DLD1 (cell line): ENCODE results near the gene CALHM4.

Source experiments
- in situ Hi-C: cut with HindIII; loops from 2 replicates; pipeline ENCODE4 v1.10.0; 2017; ENCODE audit warnings: low sequenced_read_pairs

CALHM4 gene

DNA sequence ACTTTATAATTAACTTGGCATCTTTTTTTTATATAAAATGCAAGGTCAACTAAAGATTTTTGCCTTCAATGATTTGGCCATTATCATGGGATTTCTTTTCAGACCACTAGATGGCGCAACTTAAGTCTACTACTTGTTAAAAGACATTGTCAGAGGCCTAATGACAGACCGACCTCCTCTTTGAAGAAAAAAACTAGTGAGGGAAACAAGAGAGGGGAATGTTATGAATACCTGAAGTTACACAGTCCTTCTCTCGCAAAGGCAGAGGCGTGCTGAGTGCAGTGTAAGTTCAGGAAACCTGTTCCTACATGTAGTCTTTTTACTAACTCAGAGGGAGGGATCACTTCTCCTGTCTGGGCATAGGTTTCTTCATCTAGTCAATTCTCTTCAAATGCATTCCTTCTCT, 17.3 kb upstream of the CALHM4 start:
- in situ Hi-C loops: no loop called here

DNA sequence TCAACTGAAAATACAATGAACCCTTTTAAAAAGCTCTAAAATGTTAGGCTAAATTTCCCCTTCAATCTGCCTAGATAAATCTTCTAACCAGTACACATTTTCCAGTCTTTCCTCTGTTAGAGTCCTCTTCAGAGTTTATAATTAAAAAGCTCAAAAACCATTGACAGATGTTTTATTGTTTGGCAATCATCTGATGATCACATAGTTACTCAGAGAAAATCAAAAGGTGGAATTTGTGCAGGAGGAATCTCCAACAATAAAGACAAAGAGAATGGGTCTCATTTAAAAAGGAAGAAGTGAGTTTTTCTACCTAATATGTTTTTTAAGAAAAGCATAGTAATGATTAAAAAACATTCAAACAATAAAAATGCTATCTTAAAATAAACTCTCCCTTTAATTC, 11.1 kb upstream of the CALHM4 start:
- in situ Hi-C loops: no loop called here

DNA sequence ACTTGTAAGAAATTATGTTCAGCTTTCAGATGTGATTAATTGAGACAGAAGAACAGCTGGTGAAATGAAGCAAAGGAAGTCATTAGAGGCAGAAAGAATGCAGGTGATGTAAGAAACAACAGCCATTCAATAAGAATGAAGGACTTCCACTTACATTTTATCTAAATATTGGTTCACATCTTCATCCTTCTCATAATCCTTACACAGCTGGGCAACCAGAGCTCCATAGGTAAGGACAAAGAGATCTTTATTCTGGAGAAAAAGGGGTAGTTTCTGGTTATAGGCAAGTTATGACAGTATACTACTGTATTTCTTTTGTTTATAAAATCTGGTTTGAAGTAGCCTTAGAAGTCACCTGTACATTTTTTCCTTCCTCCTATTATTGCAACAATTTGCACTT, 10.4 kb upstream of the CALHM4 start:
- in situ Hi-C loops: no loop called here

DNA sequence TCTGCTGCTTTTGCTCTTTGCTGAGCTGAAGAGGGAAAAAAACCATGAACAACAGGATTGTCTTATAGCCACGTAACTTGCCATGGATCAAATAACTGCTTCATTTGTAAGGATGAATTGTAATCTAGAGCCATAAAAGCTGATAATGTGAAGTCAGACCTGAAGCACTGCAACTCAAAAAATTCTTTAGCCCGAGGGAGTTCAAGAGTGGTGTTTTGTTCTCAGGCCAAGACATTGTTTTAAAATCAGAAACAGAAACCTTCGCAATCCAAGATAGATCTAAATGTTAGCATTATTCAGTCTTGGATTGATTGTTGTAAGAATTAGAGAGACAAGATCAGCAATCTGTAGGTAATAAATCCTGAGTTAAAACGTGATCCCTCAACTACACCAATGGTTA, 7.9 kb upstream of the CALHM4 start, which contains the start of gene TRAPPC3L:
TRAPPC3L (minus strand) TSS at position 34 of the 400 bp plus-strand sequence. CDS start 170 bp downstream, outside the sequence.
- in situ Hi-C loops: no loop called here

DNA sequence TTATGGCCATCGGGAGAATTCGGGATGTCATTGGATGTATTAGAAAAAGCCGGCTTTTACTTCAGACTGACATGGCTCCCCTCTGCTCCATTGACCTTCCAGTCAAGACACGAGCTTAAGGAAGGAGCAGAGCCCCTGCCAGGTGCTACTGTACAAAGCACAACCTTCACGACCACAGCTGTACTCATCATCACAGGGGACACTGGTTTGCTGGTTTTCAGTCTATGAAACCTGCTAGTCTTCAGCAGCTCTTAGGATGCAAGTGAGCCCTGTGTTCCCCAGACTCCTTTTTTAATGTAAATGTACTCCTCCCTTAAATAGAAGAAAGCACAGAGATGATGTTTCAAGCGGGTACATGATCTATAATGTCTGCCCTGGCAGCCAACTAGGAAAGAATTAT, 6.2 kb upstream of the CALHM4 start:
- in situ Hi-C loops: no loop called here

DNA sequence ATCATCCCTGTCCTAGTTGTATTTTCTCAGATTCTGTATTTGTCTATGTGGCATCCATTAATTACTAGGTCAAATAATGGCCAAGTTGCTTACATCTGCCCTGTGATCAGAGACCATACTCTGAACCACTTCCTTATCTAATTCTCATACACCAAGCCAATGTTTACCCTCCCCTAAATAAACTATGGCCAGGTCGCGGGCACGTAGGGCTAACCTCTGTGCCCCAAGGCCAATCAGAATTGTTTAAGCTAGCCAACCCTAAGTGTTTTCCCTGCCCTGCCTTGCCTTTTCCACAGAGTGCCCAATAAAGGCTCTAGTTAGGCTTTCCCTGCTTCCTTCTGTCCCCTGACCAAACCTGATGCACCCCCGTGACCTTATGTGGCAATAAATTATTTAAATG, 2.8 kb upstream of the CALHM4 start:
- in situ Hi-C loops: no loop called here

DNA sequence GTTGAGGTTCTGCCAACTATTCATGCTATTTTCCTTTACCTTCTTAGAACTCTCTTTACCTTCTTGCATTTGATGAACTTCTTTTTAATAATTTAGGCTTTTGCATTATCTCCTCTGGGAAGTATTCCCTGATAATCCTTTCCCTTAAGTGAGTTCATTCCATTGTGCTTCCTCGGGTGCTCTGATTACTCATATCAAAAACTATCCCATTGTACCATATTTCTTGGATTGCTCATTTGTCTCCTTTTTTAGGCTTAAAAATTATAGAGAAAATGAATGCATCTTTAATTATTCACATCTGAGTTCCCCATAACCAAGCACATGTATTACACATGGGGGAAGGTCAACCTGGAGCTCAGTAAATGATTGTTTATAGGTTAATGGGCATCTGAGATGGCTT, 2.5 kb downstream of the CALHM4 start:
- in situ Hi-C loops: no loop called here

DNA sequence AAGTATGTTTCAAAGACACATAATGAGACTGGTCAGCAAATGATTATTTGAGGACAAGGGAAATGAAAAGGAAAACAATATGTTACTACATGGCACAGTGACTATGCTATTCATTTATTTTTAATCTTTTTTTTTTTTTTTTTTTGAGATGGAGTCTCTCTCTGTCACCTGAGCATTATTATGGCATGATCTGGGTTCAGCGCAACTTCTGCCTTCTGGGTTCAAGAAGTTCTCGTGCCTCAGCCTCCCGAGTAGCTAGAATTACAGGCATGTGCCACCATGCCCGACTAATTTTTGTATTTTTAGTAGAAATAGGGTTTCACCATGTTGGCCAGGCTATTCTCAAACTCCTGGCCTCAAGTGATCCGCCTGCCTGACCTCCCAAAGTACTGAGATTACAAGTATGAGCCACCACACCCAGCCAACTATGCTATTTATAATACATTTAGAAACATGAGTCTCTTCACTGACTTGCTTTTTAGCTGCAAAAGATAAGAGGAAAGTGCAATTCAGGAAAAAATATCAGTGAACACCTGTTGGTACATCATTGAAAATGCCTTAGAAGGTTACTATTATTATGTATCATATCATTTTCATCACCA, 3.4 kb downstream of the CALHM4 start:
- in situ Hi-C loops: no loop called here

DNA sequence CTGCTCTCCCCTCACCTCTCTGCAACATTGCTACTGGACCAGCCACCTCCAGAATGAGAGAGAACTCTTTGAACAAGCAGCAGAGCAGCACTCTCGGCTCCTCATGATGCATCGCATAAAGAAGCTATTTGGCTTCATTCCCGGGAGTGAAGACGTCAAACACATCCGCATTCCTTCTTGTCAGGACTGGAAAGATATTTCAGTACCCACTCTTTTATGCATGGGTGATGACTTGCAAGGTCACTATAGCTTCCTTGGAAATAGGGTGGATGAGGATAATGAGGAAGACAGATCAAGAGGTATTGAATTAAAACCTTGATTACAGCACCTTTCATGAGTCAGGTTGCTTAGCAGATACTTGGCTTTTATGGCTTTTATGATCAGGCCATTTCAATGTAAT, 4.3 kb downstream of the CALHM4 start:
- in situ Hi-C loops: no loop called here

DNA sequence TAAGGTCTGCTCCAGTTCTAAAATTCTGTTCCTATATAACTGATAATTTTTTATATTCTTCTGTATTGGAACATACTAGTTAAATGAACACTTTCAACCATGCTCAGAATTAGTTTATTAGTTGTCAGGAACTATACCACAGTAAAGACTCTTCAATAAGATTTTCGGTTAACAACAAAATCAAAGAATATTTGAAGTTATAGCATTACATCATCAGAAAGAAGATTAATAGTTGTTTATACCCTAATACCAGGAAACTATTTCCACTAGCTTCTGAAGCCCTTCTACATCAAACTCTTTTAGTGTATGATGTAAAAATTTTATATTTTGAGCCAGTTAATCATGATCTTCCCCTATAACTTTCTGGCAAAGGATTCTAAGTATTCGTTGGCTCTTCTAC, 6.6 kb downstream of the CALHM4 start:
- in situ Hi-C loops: no loop called here

DNA sequence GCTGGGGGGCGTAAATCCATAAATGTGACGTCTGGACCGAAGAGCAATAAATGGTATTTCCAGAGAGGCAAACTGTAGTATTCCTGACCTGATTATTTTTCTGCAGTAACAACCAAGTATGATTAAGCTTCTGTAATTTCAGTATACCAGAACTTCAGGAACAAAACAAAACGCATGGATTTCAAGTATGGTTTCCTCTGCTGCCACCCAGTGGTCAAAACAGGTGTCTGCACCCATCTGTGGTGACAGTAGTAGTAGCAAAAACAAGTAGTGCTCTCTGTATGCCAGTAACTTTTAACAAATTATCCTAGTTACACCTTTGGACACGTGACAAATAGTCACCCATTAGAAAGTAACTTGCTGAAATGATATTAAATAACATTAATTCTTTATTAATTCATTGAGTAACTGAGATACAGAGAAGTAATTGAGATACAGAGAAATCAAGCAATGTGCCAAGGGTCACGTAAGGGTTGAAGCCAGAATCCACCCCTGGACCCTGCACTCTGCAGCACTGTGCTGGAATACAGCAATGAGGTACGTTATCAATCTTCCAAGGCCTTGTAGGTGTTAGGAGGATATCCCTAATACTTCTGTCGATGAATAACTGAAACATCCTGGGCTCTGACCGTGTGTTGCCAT, 7.9 kb downstream of the CALHM4 start:
- in situ Hi-C loops: no loop called here

DNA sequence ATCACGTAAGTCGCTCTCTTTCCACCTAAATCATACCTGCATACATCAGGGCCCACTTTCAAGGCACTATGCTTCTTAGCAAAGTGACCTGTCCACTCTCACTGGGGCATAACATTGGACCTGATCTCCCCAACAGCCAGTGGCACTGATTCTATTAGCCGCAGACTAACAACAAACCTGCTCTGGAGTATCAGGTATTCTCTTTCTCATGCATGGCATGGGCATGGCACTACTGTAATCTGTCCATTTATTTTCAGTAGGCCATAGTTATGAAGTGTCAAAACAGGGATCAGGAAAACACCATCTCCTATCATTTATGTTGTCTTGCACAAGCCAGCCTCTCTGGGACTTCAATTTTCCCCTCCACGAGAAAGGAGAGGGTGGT, 8.5 kb downstream of the CALHM4 start:
- in situ Hi-C loops: no loop called here

DNA sequence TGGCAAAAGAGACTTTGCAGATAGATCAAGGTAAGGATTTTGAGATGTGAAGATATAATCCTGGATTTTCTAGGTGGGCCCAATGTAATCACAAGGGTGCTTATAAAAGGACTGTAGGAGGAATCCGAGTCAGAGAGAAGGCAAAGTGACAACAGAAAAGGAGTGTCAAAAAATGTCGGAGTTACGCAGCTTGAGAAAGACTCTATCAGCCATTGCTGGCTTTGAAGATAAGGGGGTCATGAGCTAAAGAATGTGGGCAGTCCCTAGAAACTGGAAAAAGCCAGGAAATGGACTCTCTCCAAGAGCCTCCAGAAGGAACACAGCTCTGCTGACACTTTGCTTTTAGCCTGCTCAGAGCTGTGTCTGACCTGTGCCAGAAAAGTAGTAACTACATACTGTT, 9.1 kb downstream of the CALHM4 start:
- in situ Hi-C loops: no loop called here

DNA sequence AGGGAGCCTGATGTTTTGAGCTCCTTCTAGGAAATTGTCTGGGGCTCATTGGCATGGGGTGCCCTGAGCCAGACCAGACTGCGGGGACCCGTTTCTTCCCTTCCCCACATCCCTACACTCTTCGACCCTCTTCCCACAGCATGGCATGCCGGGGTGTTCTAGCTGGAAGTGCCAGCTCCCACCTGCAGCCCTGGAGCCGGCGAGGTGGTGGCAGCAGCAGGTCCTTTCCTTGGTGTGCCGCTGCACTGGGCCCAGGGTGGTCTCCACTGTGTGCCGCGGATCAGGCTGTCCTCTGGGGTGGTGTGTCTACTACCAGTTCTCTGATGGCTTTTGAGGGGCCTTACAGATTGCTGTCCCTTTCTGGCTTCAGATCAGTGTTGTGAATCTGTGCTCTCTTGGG, 10.3 kb downstream of the CALHM4 start:
- in situ Hi-C loops: no loop called here

DNA sequence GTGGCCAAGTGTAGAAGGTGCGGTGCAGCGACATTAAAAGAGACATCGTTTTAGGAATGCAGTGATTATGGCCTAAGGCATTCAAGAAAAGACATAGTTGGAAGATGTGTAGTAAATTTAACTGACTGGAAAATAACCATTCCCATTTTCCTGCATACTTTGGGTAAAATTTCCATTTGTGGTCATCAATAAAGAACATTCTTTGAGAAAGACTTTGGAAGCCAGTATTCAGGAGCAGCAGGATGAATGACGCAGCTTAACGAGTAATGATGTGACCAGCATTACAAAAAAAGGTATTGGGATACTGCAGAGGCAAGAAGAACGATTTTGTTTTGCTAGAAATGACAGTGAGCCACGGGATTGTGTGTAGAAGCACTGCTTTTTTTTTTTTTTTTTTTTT, 10.8 kb downstream of the CALHM4 start:
- in situ Hi-C loops: no loop called here

DNA sequence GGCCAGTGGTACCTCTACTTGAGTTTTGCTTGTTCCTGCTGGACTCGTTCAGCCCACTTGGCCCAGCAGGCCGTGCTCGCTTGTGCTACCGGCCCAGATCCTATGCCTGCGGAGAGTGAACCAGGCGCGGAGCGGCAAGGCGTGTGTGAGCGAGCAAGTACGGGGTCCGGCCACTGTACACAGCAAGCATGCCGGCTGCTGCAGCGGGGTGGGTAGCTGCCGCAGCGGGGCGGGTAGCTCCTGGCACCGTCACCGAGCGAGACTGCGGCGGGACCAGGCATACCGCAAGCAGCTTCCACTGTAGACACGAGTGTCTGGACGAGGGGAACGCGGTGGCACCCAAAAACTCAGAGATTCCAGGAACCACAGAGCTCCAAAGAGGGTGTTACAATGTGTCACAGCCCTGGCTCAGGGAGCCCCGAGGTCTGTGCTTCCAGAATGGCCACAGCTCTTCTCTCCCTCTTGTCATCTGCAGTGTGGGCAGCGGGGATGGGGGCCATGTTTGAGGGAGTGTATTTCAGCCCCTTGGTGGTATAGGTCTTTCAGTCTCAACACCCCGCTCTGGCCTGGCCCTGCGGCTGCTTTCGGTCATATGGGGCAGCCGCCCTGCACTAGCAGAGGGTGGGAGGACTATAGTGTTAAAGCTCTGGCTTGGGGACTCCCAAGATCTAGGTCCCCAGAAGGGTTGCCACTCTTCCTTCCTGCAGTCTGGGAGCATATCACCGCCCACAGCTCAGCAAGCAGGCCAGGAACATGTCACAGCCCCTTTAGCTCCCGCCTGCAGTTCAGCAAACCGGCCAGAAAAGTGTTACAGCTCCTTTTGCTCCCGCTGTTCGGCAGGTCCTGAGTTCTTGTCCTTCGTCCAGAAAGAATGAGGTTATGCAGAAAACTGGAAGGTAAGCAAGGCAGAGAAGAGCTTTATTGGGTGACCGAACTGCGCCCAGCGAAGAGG, 11.6 kb downstream of the CALHM4 start:
- in situ Hi-C loops: no loop called here

DNA sequence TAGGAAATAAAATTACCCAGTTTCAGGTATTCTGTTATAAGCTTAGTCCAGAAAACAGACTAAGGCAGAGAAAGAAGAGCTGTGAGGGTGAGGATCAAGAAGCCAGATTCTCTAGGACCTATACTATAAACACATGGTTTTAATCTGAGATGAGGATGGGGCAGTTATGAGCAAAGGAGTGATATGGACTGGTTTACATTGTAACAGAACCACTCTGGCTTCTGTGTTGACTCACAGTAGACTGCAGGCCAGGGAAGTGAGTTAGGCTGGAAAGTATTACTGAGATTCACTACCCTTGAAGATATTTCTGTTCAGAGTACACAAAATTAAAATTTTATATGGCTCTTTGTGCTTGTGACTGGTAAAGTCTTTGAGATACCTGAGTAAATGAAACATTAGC, 14.6 kb downstream of the CALHM4 start:
- in situ Hi-C loops: no loop called here

DNA sequence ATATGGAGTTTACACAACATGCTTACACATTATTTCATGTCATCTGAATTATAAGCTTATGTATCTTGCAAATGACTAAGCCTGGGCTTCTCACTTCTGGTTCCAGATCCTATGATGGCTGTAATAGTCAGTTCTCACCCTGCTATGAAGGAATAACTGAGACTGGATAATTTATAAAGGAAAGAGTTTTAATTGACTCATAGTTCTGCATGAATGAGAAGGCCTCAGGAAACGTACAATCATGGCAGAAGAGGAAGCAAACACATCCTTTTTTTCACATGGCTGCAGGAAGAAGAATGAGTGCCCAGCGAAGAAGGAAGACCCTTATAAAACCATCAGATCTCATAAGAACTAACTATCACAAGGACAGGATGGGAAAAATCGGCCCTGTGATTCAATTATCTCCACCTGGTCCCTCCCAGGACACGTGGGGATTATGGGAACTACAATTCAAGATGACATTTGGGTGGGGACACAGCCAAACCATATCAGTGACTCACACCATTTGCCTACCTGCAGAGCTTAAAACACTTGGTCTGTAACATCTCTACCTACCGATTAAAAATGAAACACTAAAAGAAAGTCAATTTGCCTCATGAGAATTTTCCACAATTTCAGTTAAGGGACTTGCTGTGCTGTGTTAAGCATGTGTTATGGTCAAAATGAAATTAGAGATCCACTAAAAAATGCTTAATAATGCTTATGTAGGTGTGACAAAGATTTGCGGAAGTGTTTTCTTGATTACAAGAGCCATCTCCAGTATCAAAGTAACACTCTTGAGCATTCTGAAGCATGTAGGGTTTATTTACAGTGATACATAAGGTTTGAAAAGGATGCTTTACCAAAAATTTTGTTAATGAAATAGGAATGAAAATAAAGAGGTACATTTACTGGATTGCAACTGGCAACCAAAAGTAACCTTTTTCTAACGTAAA, 15.5 kb downstream of the CALHM4 start:
- in situ Hi-C loops: no loop called here

DNA sequence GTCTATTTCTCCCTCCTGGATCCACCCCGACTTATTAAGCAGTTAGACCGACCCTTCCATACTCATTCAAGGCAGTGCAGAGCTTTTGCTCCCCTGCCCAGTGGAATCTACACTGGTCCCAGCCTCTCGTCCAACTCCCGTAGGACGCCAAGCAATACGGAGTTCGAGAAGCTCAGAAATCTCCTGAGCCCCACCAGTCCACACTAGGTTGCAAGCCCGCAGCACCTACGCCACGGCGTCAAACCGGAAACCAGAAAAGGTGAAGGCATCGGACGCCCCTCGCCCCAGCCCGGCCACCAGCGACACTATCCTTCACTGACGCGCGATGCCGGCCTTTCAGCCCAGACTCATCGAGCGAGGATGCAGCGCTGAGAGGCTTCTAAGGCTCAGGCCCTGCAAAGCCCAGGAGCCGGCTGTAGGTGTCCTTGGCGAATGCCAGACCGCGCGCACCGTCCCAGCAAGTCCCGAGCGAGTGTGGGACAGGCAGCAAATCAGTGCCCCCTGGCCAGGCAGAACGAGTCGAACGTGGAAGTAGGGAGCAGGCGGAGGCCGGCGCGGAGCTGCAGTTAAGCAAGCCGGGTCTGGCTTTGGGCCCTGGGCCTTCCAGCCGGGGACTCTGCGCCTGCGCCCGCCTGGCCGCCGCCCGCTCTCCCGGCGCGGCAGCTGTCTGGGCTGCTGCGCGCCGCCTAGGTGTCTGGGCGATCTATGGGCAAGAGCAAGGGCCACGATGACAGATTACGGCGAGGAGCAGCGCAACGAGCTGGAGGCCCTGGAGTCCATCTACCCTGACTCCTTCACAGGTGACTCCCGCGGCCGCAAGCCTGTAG, 17.5 kb downstream of the CALHM4 start, which contains the start of gene RWDD1:
RWDD1 (plus strand) TSS at position 649 of the 827 bp plus-strand sequence; CDS start at position 728, 79 bp downstream.
- in situ Hi-C loops: no loop called here

DNA sequence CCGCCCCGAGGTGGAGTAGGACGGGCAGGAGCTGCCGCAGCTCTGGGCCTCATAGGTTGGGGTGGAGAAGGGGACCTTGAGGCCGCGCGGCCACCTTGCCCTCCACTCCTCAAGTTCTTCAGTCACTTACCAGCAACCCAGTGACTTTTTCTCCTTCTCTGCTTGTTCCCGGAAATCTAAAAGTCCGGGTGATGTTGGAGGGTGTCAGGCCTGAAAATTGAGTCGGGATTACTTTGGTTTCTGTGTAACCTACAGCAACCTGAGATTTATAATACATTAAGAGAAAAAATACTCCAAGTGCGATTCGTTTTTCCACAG, 18.1 kb downstream of the CALHM4 start:
- in situ Hi-C loops: no loop called here
